Lower leg skin (tissue), 4 donors: ENCODE measurements around the gene TSPO. TPM values are rescaled to one million over a fixed set of nuclear protein-coding genes. Genes with fewer than 3 reads are reported as not detected.
A peak's percentile ranks its signal among the peaks of the same experiment; 100 is the strongest.

Experiments used
- DNase-seq, 2 donors: peaks; one replicate each; pipeline ENCODE4 v3.0.0-alpha.2; 2019; ENCODE audit warnings: low spot score in 2 of 2
- H3K4me3 ChIP-seq: fragments of 200-600 bp; sonication (generic); 2 replicates; pipeline ENCODE4 v1.5.1; 2017; ENCODE audit warnings: mild to moderate bottlenecking, low read depth; ENCODE audit not compliant: poor library complexity, severe bottlenecking
- CTCF ChIP-seq, 3 donors: fragments of 450-650 bp; IDR thresholded peaks; one replicate each; pipeline ENCODE4 v1.5.1; 2016; ENCODE audit warnings: antibody characterized with exemption in 3 of 3, mild to moderate bottlenecking in 3 of 3, moderate library complexity in 2 of 3
- POLR2A ChIP-seq, 2 donors: fragments of 450-650 bp; IDR thresholded peaks; one replicate each; pipeline ENCODE4 v1.6.1; 2016 to 2017; ENCODE audit warnings: antibody characterized with exemption in 2 of 2, mild to moderate bottlenecking in 1 of 2, moderate library complexity in 1 of 2
- WGBS, 2 donors: methylation state at CpG; one replicate each; pipeline ENCODE4 v1.1.5; 2018; 5-methylcytosine and 5-hydroxymethylcytosine counted together
- intact Hi-C: fragments of 100-400 bp; cut with DNase I; formaldehyde crosslinking; loops from one replicate; pipeline ENCODE4 v1.15.0; 2023; ENCODE audit warnings: low total_unique reads
- total RNA-seq, 4 donors: library from RNA; depleted of rRNA; stranded (reverse); fragments of >200 nt; gene quantifications; one replicate each; pipeline ENCODE4 v1.1.0, GENCODE V29; 2016

TSPO gene
- total RNA-seq, 4 donors from 2014 or later: 695 to 923 (median 775) TPM

- TF ChIP-seq CTCF (IDR thresholded peaks at IDR 0.05) (no peak), POLR2A (IDR thresholded peaks at IDR 0.05) (no peak)
- H3K4me3 ChIP-seq: no peak overlapping the region
- WGBS, 2 donors: 45 to 52% methylated on average over 9 of the region's 9 CpGs
- no peak for DNase-seq
- intact Hi-C loops: loop anchor here (2.0 kb wide), 1 partner anchor 25 kb away; no protein-coding TSS in a partner anchor
Measured at GRCh38 chr22:43153899-43154298, 2.5 kb downstream of the TSPO start.

GRCh38 chr22:43154887-43155536 lies 3.7 kb downstream of the TSPO start:
- peak; percentile 47 to 93 for DNase-seq
- WGBS, 2 donors: 63 to 75% methylated on average over 24 to 25 of the region's 27 CpGs

GRCh38 chr22:43155789-43156188 lies 4.4 kb downstream of the TSPO start:
- no peak for DNase-seq
- 64 to 66% methylated on average over 5 of the region's 5 CpGs for WGBS, 2 donors

More at GRCh38 chr22:43154887-43155536, 3.7 kb downstream of the TSPO start:
- TF ChIP-seq POLR2A (IDR thresholded peaks at IDR 0.05): no peak
- no peak for TF ChIP-seq CTCF (IDR thresholded peaks at IDR 0.05)
- no peak overlapping the region for H3K4me3 ChIP-seq
- intact Hi-C loops: loop anchor here (2.0 kb wide), 1 partner anchor 26 kb away; no protein-coding TSS in a partner anchor

DNA sequence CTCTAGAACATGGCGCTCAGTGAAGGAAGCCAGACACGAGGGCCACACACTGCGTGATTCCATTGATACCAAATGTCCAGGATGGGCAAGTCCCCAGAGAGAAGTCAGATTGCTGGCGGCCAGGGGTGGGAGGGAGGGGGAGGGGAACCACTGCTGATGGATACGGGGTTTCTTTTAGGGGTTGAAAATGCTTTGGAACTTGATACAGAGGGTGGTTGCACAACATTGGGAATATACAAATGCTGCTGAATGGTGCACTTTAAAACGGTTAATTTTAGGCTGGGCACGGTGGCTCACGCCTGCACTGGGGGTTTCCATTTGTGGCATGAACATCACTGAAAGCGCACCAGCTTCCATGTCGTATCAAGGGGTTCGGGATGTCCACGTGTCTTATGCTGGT lies 5.1 kb downstream of the TSPO start:
- no peak for DNase-seq
- intact Hi-C loops: no loop called here
- WGBS, 2 donors: 76 to 80% methylated on average over 12 of the region's 12 CpGs
- no peak overlapping the region for H3K4me3 ChIP-seq
- no peak for TF ChIP-seq CTCF (IDR thresholded peaks at IDR 0.05)
- TF ChIP-seq POLR2A (IDR thresholded peaks at IDR 0.05): no peak

More at GRCh38 chr22:43155789-43156188, 4.4 kb downstream of the TSPO start:
- intact Hi-C loops: loop anchor here (2.0 kb wide), 1 partner anchor 27 kb away; no protein-coding TSS in a partner anchor
- TF ChIP-seq POLR2A (IDR thresholded peaks at IDR 0.05) (no peak), CTCF (IDR thresholded peaks at IDR 0.05) (no peak)
- no peak overlapping the region for H3K4me3 ChIP-seq

GRCh38 chr22:43157874-43158546 lies 6.7 kb downstream of the TSPO start:
- no peak for TF ChIP-seq POLR2A (IDR thresholded peaks at IDR 0.05)
- no peak for TF ChIP-seq CTCF (IDR thresholded peaks at IDR 0.05)
- H3K4me3 ChIP-seq: no peak overlapping the region
- intact Hi-C loops: no loop called here
- 60 to 71% methylated on average over 9 of the region's 9 CpGs for WGBS, 2 donors
- DNase-seq: no peak
